ENCODE measurements around the gene MKRN2OS. TPM values are rescaled to one million over a fixed set of nuclear protein-coding genes. Genes with fewer than 3 reads are reported as not detected.

The MKRN2OS gene
- total and polyA plus RNA-seq, 10 of the 15 experiments (the other 5 are each of a cell fraction or from before 2014, with no cell fraction given) = 0.20 to 1.0 (median 0.40) TPM; not detected in 4

- Histone ChIP-seq H3K4me2 (ENCODE audit: control insufficient read depth, insufficient read depth) (no peak overlapping the region), H4K20me1 (ENCODE audit: control insufficient read depth, insufficient read depth) (no peaks in the 10 kb centered on the region), H3K9ac (ENCODE audit: control insufficient read depth, insufficient read depth, low read length) (no peak overlapping the region), H3K27me3 (replicated peaks in 1 of 2; ENCODE audit: control insufficient read depth in 2 of 2, insufficient read depth in 2 of 2, low read length in 1 of 2) (no peaks in the 10 kb centered on the region), H3K79me2 (ENCODE audit: control insufficient read depth, insufficient read depth, low read length) (no peaks in the 10 kb centered on the region), H3K4me1 (ENCODE audit: control insufficient read depth, insufficient read depth, low read length) (peaks cover 6% of the 10 kb centered on the region; the same call in 1 of the 2 replicates), H3K27ac (ENCODE audit: control insufficient read depth, insufficient read depth) (no peak overlapping the region), H3K9me3 (replicated peaks; ENCODE audit: control insufficient read depth, insufficient read depth, low read length) (no peaks in the 10 kb centered on the region), H3K4me3 (no peak overlapping the region), H3K36me3 (ENCODE audit: control insufficient read depth in 2 of 2, insufficient read depth in 2 of 2, low read length in 1 of 2) (peaks cover 40 to 41% of the 10 kb centered on the region in 2 experiments; a peak in 3 of 4 replicates), H2AFZ (ENCODE audit: control insufficient read depth, low read depth, low read length) (no peak overlapping the region)
- 98% methylated on average over 7 of the region's 7 CpGs for WGBS (ENCODE audit: insufficient coverage, insufficient replicate concordance, low lambda C conversion rate, missing lambda C conversion rate)
- FAIRE-seq (no peak), DNase-seq (ENCODE audit: low read depth, low spot score) (no peak), ATAC-seq (no peak)
- no TSS peak for BruUV-seq (replicated peaks)
- intact Hi-C loops (cut with micrococcal nuclease; ENCODE audit: unreplicated experiment) = no loop called here
- no peak for TF ChIP-seq MTA2 (IDR thresholded peaks at IDR 0.05; ENCODE audit: low read depth)
- no peak for TF ChIP-seq RCOR1 (conservative IDR thresholded peaks at IDR 0.05; ENCODE audit: low read depth, low read length)
- no peak for TF ChIP-seq ZNF274 (IDR thresholded peaks at IDR 0.05; ENCODE audit: insufficient read depth, insufficient read length)
- no peak for TF ChIP-seq EED (IDR thresholded peaks at IDR 0.05; ENCODE audit: low read depth)
- no peak for TF ChIP-seq NKRF (conservative IDR thresholded peaks at IDR 0.05)
- TF ChIP-seq NBN (IDR thresholded peaks at IDR 0.05) = no peak
- TF ChIP-seq BCL11A (IDR thresholded peaks at IDR 0.05; ENCODE audit: low read depth, low read length) = no peak
- no peak for TF ChIP-seq NFYB (IDR thresholded peaks at IDR 0.05; ENCODE audit: insufficient read depth, low read depth, low read length)
- ChIA-PET POLR2A (no interaction called here), SMC1A (ENCODE audit: uncharacterized antibody, unreplicated experiment) (interaction anchor here (0.6 to 1.0 kb wide), 2 partner anchors 11 to 22 kb away, joined by 3 to 5 read pairs; no protein-coding TSS in a partner anchor), CTCF (interaction anchor here (0.9 to 1.2 kb wide), 3 partner anchors 9 to 131 kb away, joined by 3 to 6 read pairs (median 3); no protein-coding TSS in a partner anchor), RAD21 (ENCODE audit: unreplicated experiment) (interaction anchor here (0.8 to 1.6 kb wide), 3 partner anchors 18 to 132 kb away, joined by 3 to 4 read pairs (median 3); no protein-coding TSS in a partner anchor)
- in situ Hi-C loops (cut with MboI) = no loop called here
Measured at GRCh38 chr3:12588039-12589009, 43.0 kb upstream of the MKRN2OS start.
